HG03457 (cell line): Measurements from ENCODE around the gene INSRR.

Experiments used
- ATAC-seq: cut with Tn5 transposase; IDR thresholded peaks from one replicate; pipeline ENCODE4 v1.9.1; 2021; ENCODE audit warnings: moderate number of reproducible peaks; ENCODE audit not compliant: unreplicated experiment

Gene INSRR

GRCh38 chr1:156808186-156809030, 50.5 kb downstream of the INSRR start:
- no peak for ATAC-seq

- no peak for ATAC-seq
These were observed 51.3 kb downstream of the INSRR start for GRCh38 chr1:156807627-156808026.

DNA sequence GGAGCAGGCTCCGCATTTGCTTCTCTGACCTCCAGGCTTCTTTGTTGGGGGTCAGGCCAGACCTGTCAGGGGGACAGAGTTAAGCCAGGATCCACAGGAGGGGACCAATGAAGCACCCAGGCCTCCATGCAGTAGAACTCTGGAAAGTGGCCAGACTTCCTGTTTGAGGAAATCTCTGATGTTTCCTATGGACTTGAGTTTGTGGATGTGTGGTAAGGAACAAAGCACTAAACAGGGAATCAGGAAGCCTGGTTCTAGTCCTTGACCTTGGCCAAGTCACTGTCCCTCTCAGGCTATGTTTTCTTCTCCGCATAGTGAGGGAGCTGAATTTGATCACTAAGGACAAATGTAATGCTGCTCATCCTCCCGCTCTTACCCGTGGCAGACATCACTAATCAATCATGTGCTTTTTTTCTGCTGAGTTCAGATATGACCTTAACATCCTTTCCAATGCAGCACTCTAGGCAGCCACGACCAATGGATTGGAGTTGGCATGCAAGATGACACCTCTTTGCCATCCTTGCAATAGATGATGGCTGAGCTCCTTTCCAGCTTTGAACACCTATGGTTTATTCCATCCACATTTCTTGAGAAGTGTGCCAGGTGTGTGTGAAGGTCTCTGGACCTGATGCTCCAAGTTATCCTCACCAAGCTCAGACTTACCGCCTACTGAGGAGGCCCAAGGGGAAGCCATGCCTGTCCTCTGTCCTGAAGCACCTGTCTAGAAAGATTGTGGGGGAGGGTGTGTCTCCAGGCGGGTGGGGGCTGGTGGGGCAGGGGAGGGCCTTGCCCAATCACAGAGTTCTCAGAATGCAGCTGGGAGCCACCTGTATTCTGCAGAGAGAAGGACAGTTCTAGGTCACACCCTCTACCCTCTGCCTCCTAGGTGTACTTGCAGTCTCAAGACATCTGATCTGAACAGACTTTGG, 52.1 kb downstream of the INSRR start:
- no peak for ATAC-seq

DNA sequence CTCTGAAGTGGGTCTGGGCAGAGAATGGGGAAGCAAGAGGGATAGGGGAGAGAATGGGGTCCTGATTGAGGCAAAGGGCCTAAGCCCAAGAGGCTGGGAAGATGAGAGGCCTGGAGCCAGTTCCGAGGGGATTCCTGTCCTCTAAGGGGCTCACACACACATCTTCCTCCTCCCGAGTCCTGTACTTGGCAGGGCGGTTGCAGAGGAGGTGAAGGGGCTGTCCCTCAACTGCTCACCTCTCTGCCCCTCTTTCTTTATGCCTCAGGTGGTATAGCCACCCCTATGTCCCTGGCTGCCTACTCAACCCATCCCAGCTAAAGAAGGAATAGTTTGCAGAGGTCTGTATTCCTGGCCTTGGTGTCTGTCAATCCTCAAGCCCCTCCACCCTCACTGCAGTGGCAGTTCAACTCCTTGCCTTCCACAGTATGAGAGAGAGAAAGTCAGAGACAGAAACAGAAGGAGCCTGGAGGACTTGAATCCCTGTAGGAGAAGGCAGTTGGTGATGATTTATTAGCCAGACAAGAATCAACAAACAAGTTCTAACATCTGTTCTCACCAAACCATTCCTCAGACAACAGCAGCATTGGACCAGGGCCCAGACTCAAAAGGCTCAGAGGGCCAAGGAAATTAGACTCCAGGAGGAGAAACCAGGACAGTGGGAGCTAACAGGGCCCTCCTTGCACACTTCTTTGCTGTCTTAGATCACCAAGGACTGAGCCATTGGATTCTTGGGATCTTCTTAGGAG, 53.0 kb downstream of the INSRR start:
- ATAC-seq, result no peak

GRCh38 chr1:156804572-156805243, 54.2 kb downstream of the INSRR start:
- no peak for ATAC-seq

DNA sequence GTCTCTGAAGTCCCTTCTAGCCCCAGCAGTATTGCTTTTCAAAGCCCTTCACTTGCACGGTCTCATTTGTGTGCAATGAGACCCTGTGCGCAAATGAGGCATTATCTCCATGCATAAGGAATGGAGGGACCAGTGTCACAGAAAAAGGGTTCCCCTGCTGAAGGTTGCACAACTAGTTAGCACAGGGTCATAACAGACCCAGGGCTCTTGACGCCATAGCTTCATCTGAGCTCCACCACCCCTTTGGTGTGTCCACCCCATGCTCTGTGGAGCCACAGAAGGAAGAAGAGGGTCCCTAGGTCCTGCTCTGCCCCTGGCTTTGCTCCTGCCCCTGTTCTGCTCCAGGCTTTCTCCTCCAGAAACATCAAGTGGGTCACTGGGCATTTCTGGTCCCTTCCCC, 54.9 kb downstream of the INSRR start:
- no peak for ATAC-seq

- ATAC-seq, result no peak
These were observed 55.6 kb downstream of the INSRR start for GRCh38 chr1:156803086-156803851.

DNA sequence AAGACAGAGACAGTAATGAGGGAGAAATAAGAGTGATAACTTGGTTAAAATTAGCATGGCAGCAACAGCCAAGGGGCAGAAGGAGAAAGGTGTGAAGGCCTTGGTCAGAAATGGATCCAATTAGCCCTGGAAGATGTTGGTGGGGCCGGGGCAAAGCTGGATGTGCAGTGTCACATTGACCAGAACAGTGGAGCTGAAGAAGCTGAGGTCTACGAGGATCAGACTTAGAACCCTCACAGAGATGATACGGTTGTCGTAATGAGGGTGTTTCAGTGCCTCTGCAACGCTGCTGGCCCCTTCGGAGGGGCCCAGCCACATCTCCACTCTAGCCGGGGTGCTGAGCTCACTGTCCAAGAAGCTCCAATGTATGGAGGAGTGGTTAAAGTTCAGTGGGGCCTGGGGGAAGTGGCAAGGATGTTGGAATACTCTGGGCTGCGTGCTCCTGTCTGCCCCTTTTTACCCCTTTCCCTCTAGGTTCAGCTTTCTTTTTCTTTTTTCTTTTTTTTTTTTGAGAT, 56.4 kb downstream of the INSRR start:
- ATAC-seq, result no peak

DNA sequence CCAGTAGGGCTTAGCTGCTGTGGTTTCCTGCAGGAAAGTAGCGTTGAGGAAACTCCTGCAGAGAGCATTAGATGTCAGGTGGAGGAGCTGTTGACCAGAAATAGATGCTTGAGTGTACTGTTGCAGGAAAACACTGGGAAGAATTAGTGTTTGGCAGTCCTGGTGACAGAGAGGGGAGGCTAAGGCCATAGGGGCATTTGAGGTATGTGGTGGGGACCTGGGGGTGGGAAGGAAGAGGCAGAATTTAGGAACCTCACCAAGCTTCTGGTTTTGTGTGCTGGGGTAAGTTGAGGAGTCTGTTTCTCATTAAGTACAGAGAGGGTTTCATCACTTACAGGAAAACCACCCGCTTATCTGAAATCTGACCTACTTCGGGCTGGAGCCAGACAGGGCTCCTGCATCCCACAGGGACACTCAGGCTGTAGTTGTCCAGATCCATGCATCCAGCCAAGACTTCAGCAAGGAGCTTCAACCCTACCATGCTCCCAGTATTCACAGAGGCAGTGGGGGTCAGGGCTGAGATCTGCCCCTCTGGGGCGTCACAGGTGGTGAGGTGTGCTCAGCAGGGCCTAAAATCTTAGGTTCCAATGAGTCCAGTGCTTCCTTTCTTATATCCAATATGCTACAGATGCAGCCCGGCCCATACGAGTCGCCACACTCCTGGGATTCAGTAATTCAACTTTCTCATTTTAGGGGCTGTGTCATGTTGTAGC, 57.4 kb downstream of the INSRR start:
- no peak for ATAC-seq

DNA sequence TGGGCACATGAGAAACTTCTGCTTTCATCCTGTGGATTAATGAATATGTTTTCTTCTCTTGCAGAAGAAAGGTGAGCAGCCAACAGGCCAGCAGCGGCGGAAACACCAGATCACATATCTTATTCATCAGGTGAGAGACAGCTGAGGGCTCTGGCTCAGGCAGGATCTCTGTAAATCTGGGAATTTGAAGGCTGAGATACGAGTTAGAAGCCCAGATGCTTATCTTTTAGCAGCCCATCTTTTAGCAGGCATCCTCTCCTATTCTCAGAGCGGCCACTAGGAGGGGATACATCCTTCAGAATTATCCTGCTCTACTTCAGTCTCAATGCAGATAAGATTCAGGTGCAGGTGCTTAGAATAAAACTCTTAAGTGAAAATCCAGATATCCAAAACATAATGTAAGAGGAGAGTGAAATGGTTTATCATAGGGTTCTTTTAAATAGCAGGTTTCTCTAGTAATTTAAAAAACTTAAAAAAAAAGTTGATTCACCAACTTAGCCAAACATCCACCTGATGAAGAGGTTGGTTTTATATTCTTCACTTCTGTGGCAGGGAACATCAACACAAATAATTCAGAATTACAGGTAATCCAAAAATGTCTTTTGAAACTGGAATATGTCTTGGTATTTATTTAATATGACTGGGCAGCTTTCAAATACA, 61.6 kb downstream of the INSRR start:
- ATAC-seq, result no peak

DNA sequence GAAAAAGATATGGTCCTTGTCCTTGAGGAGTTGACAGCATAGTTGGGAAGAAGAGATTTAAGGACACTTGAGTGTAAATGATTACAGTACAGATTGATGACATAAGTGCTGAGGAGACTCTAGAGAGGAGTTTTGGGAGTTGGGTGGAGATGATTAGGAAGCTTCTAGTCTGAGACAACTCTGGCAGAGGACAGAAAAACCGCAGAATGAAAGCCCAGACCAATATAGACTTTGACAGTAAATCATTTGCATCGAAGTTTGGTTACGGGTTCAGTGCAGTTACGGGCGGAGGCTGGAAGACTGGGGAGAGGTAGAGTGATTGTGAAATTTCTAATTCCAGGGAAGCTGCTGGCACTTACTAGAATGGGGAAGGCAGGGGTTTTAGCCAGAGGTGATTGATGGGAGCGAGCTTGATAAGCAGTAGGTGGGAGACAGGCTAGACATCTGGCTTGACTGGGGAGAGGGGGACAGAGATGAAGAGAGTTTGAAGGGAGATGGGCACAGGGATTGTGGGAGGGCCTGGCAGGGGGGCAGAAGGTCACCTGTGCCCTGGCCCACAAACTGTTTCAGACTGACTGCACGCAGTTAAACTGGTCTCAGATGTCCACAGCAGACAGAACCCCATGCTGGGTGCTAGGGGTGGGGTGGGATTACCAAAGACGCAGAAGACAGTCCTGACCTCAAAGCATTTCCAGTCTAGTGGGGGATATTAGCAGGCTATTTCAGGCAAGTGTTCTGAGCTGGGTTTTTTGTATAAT, 62.4 kb downstream of the INSRR start:
- no peak for ATAC-seq

DNA sequence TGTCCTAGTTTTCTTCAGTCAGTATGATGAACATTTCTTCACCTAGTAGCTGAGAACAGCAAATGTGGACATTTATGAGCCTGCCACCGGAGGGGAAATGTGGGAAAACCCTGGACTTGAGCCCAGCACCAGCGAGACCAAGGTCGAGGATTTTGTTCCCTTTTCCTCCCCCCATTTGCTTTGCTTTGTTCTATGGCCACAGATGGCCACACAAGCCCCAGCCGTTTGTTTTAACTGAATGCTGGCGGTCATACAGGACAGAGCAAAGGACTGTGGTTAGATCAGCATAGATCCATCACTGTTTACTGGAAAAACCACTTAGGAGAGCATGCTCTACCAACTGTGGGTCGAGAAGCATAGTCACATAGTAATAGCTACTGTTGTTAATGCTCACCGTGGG, 63.1 kb downstream of the INSRR start:
- no peak for ATAC-seq

GRCh38 chr1:156795374-156795733, 63.6 kb downstream of the INSRR start:
- no peak for ATAC-seq

GRCh38 chr1:156794506-156795373, 64.2 kb downstream of the INSRR start:
- no peak for ATAC-seq
